Ishikawa (cell line): ENCODE results near the gene VAMP5.

ENCODE experiments used
- CEBPB ChIP-seq: IDR thresholded peaks from 2 replicates; pipeline ENCODE4 v1.6.1; 2012
- CREB1 ChIP-seq: IDR thresholded peaks from 2 replicates; pipeline ENCODE4 v1.6.1; 2012; ENCODE audit warnings: low read depth
- EGR1 ChIP-seq: IDR thresholded peaks from 2 replicates; pipeline ENCODE4 v1.6.1; 2012
- EP300 ChIP-seq: IDR thresholded peaks from 2 replicates; pipeline ENCODE4 v1.6.1; 2012; ENCODE audit warnings: borderline replicate concordance
- FOXM1 ChIP-seq: IDR thresholded peaks from 2 replicates; pipeline ENCODE4 v1.6.1; 2012; ENCODE audit warnings: low read depth, borderline replicate concordance
- NFIC ChIP-seq: IDR thresholded peaks from 2 replicates; pipeline ENCODE4 v1.6.1; 2012
- RAD21 ChIP-seq: IDR thresholded peaks from 2 replicates; pipeline ENCODE4 v1.6.1; 2012; ENCODE audit warnings: low read depth
- REST ChIP-seq: IDR thresholded peaks from 2 replicates; pipeline ENCODE4 v1.6.1; 2012; ENCODE audit warnings: low read depth, mild to moderate bottlenecking
- TAF1 ChIP-seq: IDR thresholded peaks from 2 replicates; pipeline ENCODE4 v1.6.1; 2012; ENCODE audit warnings: low read depth, mild to moderate bottlenecking
- TCF12 ChIP-seq: IDR thresholded peaks from 2 replicates; pipeline ENCODE4 v1.6.1; 2012; ENCODE audit warnings: low read depth
- TEAD4 ChIP-seq: IDR thresholded peaks from 2 replicates; pipeline ENCODE4 v1.6.1; 2012
- YY1 ChIP-seq: IDR thresholded peaks from 2 replicates; pipeline ENCODE4 v1.6.1; 2012; ENCODE audit warnings: low read depth
- ZBTB7A ChIP-seq: IDR thresholded peaks from 2 replicates; pipeline ENCODE4 v1.6.1; 2012; ENCODE audit warnings: low read depth
- TF ChIP-seq, protein P1 (sequence below): IDR thresholded peaks from 2 replicates; pipeline ENCODE4 v1.6.1; 2012
- TF ChIP-seq, protein P2 (sequence below): IDR thresholded peaks from 2 replicates; pipeline ENCODE4 v1.6.1; 2012

The VAMP5 gene

DNA sequence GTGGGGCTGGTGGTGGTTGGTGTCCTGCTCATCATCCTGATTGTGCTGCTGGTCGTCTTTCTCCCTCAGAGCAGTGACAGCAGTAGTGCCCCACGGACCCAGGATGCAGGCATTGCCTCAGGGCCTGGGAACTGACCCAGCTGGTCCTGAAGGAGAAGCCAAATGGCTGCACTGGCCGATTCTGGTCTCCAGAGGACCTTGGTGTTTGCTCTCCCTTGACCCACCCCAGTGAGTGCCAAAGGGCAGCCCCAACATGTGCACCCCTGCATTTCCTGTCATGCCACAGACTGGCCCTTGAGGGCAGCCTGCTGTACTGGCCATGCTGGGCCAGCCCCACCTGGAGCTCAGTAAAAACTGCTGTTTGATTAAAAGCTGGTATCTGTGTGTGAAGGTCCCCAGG, 8.8 kb downstream of the VAMP5 start:
- no peak for TF ChIP-seq NFIC
- TF ChIP-seq EGR1 = no peak
- TF ChIP-seq, protein P1, sequence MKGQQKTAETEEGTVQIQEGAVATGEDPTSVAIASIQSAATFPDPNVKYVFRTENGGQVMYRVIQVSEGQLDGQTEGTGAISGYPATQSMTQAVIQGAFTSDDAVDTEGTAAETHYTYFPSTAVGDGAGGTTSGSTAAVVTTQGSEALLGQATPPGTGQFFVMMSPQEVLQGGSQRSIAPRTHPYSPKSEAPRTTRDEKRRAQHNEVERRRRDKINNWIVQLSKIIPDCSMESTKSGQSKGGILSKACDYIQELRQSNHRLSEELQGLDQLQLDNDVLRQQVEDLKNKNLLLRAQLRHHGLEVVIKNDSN = no peak
- no peak for TF ChIP-seq TAF1
- TF ChIP-seq CEBPB = no peak
- no peak for TF ChIP-seq ZBTB7A
- TF ChIP-seq FOXM1 = no peak
- no peak for TF ChIP-seq CREB1
- TF ChIP-seq, protein P2, sequence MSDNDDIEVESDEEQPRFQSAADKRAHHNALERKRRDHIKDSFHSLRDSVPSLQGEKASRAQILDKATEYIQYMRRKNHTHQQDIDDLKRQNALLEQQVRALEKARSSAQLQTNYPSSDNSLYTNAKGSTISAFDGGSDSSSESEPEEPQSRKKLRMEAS = no peak
- no peak for TF ChIP-seq TEAD4
- no peak for TF ChIP-seq YY1
- TF ChIP-seq EP300 = no peak
- TF ChIP-seq REST = no peak
- no peak for TF ChIP-seq RAD21

DNA sequence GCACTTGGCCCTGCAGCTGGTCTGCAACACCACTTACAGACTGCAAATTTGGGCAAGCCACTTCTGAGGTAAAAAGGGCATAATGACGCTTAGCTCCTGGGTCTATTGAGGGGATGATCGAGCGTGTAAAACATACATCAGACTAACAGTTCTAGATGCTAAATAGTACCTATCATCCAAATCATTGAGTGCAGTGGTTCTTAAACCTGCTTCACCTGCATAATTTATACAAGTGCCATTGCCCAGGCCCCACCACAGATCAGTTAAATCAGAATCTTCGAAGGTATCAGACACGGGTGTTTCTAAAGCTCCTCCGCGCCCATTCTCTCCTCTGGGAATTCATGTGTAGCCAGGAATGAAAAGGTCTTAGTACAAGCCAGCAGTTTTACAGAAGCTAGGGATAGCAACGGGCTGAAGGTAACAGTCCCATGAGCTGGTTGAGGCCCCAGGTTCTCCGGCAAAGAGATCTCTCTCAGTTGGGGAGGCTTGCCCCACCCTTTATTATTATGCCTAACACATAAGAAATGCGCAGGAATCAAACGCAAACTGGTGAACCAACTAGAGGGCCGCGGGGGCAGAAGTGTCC, 10.6 kb downstream of the VAMP5 start:
- TF ChIP-seq CEBPB = no peak
- no peak for TF ChIP-seq FOXM1
- TF ChIP-seq TAF1 = no peak
- no peak for TF ChIP-seq EGR1
- TF ChIP-seq CREB1 = no peak
- TF ChIP-seq, protein P1 = no peak
- no peak for TF ChIP-seq TCF12
- no peak for TF ChIP-seq NFIC
- no peak for TF ChIP-seq YY1
- TF ChIP-seq, protein P2 = no peak
- TF ChIP-seq RAD21 = no peak
- no peak for TF ChIP-seq REST

DNA sequence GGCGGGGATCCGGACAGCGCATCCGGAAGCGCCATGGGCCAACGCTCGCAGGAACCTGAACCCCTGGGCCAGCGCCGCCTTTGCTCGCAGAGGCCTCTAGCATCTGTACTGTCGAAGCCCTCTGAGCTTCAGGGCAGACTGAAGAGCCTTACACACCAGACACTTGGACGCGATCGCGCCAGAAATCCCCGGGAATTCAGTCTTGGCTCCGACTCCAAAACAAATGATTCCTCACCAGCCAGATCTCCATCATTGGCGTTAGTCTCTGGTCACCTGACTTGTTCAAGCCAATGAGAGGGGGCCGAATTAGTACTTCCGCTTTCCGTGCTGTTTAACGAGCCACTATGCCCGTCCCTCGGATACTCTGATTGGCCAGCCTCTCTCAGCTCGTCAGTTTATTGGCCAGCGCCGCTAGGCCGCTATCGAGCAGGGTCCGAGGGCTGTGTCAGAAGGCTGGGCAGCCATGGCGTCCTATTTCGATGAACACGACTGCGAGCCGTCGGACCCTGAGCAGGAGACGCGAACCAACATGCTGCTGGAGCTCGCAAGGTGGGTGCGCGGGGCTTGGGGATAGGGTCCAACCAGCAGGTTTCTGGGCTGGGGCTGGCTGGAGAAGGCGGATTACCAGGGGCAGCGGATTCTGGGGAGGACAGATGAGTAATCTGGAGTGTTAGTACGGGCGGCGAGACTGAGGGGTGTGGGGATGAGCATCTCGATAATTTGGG, 11.2 kb downstream of the VAMP5 start, which contains the start of gene RNF181:
TSS of gene RNF181 (plus strand) at position 445 of the 725 bp plus-strand sequence. CDS start at position 464, 19 bp downstream.
- TF ChIP-seq, protein P2 = peak; percentile 29
- TF ChIP-seq, protein P1 = peak; percentile 94
- TF ChIP-seq FOXM1 (no peak), YY1 (peak; percentile 93), RAD21 (no peak), CREB1 (peak; percentile 51; the same call in 1 of the 2 replicates), ZBTB7A (no peak), TAF1 (peak; percentile 76), TEAD4 (peak; percentile 53; the same call in 1 of the 2 replicates), NFIC (peak; percentile 77)

- TF ChIP-seq, protein P2 = no peak
- TF ChIP-seq, protein P1 = no peak
- TF ChIP-seq FOXM1 = no peak
- no peak for TF ChIP-seq CREB1
- no peak for TF ChIP-seq ZBTB7A
- no peak for TF ChIP-seq NFIC
- no peak for TF ChIP-seq CEBPB
- no peak for TF ChIP-seq TEAD4
- no peak for TF ChIP-seq YY1
- no peak for TF ChIP-seq EP300
These were observed 11.7 kb downstream of the VAMP5 start for GRCh38 chr2:85596026-85596333.
